Measurements from ENCODE around the gene SLC26A5. TPM values are rescaled to one million over a fixed set of nuclear protein-coding genes. Genes with fewer than 3 reads are reported as not detected.
"Not testable (repeated sequence)": the region's sequence is repeated elsewhere in the genome, so short reads cannot be mapped to it uniquely, and the experiment has no call there.

The SLC26A5 gene
- polyA plus RNA-seq, 4 donors, result 0.17 to 0.62 (median 0.41) TPM

- not testable (repeated sequence) for DNase-seq (ENCODE audit: low read depth in 4 of 4, low spot score in 2 of 4)
Measured at GRCh38 chr7:103405789-103406613, 40.0 kb downstream of the SLC26A5 start.

- DNase-seq (ENCODE audit: low read depth in 4 of 4, low spot score in 2 of 4), result not testable (repeated sequence)
Measured at GRCh38 chr7:103399687-103400086, 46.3 kb downstream of the SLC26A5 start.

GRCh38 chr7:103398483-103399127 is 47.4 kb downstream of the SLC26A5 start:
- DNase-seq (ENCODE audit: low read depth in 4 of 4, low spot score in 2 of 4), result no peak

GRCh38 chr7:103396471-103396870 is 49.5 kb downstream of the SLC26A5 start:
- no peak for DNase-seq (ENCODE audit: low read depth in 4 of 4, low spot score in 2 of 4)

- no peak for DNase-seq (ENCODE audit: low read depth in 4 of 4, low spot score in 2 of 4)
Measured at GRCh38 chr7:103395071-103395470, 50.9 kb downstream of the SLC26A5 start.

- no peak for DNase-seq (ENCODE audit: low read depth in 4 of 4, low spot score in 2 of 4)
Measured at GRCh38 chr7:103394566-103394965, 51.4 kb downstream of the SLC26A5 start.

GRCh38 chr7:103391976-103392375 is 54.0 kb downstream of the SLC26A5 start:
- no peak for DNase-seq (ENCODE audit: low read depth in 4 of 4, low spot score in 2 of 4)

- DNase-seq (ENCODE audit: low read depth in 4 of 4, low spot score in 2 of 4), result no peak
Measured at GRCh38 chr7:103391150-103391549, 54.9 kb downstream of the SLC26A5 start.

GRCh38 chr7:103389263-103389662 is 56.7 kb downstream of the SLC26A5 start:
- DNase-seq (ENCODE audit: low read depth in 4 of 4, low spot score in 2 of 4), result no peak

GRCh38 chr7:103388469-103389140 is 57.4 kb downstream of the SLC26A5 start:
- DNase-seq (ENCODE audit: low read depth in 4 of 4, low spot score in 2 of 4), result no peak

- DNase-seq (ENCODE audit: low read depth in 4 of 4, low spot score in 2 of 4), result no peak
Measured at GRCh38 chr7:103387242-103387641, 58.8 kb downstream of the SLC26A5 start.

- no peak for DNase-seq (ENCODE audit: low read depth in 4 of 4, low spot score in 2 of 4)
Measured at GRCh38 chr7:103382032-103382402, 64.0 kb downstream of the SLC26A5 start.

GRCh38 chr7:103381280-103382031 is 64.6 kb downstream of the SLC26A5 start:
- DNase-seq (ENCODE audit: low read depth in 4 of 4, low spot score in 2 of 4), result no peak

GRCh38 chr7:103380395-103381191 is 65.4 kb downstream of the SLC26A5 start:
- no peak for DNase-seq (ENCODE audit: low read depth in 4 of 4, low spot score in 2 of 4)

GRCh38 chr7:103379270-103379975 is 66.6 kb downstream of the SLC26A5 start:
- DNase-seq (ENCODE audit: low read depth in 4 of 4, low spot score in 2 of 4), result no peak

GRCh38 chr7:103373866-103374643 is 72.0 kb downstream of the SLC26A5 start:
- DNase-seq (ENCODE audit: low read depth in 4 of 4, low spot score in 2 of 4), result no peak

- DNase-seq (ENCODE audit: low read depth in 4 of 4, low spot score in 2 of 4), result no peak
Measured at GRCh38 chr7:103369432-103369831, 76.6 kb downstream of the SLC26A5 start.

GRCh38 chr7:103349805-103350204 is 96.2 kb downstream of the SLC26A5 start:
- no peak for DNase-seq (ENCODE audit: low read depth in 4 of 4, low spot score in 2 of 4)

- no peak for DNase-seq (ENCODE audit: low read depth in 4 of 4, low spot score in 2 of 4)
Measured at GRCh38 chr7:103348959-103349358, 97.0 kb downstream of the SLC26A5 start.

Measured in left renal cortex interstitium (tissue), 4 donors.